ENCODE results near the gene CNTN4.
A peak's percentile ranks its signal among the peaks of the same experiment; 100 is the strongest.
"Not testable (repeated sequence)": the region's sequence is repeated elsewhere in the genome, so short reads cannot be mapped to it uniquely, and the experiment has no call there.

The CNTN4 gene

DNA sequence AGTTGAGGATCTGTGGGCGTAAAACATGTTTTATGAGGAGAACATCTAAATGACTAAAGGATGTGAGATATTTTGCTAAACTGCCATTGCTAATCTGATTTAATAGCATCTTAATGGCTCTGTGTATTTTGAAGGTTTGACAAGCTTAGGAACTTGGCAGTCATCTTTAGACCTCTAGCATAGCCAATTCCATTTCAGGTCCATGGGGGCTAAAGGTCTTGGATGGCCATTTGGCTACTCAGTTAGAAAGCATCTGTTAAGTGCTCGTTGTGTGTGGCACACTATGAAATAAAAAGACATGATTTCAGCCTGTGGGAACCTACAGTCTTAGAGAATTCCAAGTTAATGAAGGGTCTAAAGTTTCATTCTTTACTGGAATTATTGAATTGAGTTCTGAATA is 775.3 kb downstream of the CNTN4 start:
- DNase-seq = no peak

DNA sequence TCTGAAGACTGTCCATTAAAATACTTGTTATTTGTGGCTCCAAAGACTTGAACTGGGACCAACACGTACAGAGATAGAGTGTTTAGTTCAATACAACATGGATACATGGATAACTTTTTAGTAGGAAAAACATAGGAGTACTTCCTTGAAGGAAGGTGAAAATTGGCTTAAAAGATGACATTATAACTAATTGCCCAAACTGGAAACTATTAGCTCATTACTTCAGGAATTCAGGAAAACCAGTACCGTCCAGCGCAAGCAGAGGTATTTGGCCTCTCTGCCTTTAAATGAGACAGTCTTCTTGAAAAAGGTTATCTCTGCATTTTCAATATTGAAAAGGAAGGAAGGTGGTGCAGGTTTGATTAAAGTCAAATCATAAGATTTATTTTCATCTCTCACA is 777.0 kb downstream of the CNTN4 start:
- DNase-seq = no peak

DNA sequence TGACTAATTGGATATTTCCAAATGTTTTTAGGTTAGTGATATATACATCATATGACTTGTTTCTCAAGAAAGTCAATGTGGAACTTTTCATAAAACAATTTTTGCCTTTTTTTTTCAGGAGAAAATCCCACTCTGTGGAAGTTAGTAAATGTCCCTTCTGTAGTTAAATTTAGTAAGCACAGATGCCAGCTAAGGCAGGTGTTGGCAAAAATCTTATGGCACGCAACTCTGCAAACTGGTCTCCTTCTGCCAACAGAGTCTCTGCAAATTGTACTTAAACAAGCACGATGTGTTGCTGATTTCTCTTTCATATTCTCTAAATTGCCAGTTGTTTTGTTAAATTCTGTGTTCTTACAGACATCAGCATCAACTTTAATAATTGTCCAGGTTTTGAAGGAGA is 777.7 kb downstream of the CNTN4 start:
- no peak for DNase-seq

DNA sequence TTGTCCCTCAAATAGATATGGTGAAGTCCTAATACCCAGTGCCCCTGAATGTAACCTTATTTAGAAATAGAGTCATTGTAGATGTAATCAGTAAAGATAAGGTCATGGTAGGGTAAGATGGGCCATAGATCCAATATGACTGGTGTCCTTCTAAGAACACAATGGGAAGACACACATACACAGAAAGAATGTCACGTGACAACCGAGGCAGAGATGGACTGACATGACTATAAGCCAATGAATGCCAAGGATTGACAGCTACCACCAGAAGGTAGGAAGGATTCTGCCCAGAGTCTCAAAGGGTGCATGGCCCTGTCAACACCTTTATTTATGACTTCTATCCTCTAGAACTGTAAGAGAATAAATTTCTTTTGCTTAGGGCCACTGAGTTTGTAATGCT is 780.4 kb downstream of the CNTN4 start:
- no peak for DNase-seq

DNA sequence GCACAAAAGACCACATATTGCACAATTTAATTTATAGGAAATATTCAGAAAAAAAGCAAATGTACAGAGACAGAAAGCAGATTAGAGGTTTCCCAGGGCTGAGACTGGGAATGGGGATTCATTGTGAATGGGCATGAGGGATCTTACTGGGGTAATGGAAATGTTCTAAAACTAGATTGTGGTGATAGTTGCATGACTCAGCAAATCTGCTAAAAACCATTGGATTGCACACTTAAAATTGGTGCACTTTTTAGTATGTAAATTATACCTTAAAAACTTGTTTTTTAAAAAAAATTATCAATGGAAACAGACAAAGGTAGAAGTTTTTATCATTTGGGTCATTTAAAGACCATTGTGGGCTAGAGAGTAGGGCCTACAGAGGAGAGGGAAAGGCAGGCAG is 780.9 kb downstream of the CNTN4 start:
- DNase-seq = no peak

DNA sequence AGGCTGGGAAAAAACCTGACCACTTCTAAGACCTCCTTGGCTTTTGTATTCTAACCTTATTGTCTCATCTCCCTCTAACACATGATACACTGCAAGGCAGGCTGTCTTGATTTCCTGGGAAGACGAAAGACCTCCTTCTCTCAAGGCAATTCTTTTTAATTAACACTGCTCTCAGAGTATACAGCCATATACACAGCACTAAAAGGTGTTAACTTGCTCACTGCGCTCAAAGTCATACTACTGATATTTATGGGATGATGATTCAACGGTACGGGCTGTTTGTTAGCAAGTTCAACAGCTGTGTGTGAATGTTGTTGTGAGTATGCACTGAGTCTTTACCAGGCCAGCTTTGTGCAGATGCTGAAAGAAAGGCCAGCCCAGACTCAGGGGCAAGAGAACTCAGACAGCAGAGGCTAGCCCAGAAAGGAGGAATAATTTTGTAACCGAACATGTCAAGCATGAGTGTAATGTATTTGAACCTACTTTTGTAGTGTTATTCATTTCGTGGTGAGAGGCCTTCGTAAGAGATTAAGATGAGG is 781.6 kb downstream of the CNTN4 start:
- no peak for DNase-seq

DNA sequence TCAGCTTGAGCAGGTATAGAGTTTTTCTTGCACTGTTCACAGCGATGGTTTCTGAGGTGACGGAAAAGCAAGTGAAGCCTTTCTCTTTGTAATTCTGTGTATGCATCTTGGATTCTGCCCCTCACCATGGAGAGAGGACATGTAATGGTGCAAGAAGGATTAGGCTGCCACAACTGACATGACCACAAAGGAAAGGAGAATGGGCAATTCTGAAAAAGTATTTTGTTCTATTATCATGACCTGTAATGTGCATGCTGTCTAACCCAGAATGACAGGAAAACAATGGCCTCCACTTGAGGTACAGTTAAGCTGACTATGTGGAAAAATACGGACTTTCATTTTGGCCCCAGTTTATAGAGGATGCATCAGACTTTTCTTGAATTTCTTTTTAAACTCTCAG is 784.6 kb downstream of the CNTN4 start:
- DNase-seq = no peak

DNA sequence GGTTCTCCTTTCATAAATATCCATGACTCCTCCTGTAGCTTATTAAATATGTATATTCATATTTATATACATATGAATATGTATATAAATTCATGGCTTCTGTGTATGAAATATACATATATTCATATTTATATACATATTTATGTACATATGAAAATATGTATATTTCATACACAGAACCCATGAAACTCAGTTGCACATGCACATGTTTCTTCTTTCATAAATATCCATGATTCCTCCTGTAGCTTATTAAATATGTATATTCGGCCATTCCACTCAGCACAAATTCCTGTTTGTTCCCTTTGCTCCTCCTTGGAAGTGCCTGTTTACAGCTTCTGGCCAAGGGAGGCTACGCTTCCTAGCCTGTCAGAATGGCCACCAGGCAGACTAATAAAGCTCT is 789.9 kb downstream of the CNTN4 start:
- no peak for DNase-seq

DNA sequence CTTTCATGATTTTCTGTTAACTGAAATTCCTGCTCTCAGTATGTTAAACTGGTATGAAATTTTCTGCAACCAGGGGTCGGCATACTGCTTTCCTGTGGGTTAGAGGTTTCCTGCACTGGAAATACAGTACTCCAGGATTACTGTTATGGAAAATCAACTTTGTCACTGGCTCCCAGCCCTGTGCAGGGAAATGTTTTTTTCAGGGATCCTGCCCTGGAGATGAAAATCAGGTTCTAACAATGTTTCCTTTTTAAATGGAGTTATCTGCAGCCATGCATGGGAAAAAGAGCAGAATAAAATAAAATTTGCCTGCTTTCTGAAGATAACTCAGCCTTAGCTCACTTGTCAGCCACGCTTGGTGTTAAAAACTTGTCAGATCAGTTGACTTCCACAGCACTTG is 791.1 kb downstream of the CNTN4 start:
- peak; percentile 22 for DNase-seq

DNA sequence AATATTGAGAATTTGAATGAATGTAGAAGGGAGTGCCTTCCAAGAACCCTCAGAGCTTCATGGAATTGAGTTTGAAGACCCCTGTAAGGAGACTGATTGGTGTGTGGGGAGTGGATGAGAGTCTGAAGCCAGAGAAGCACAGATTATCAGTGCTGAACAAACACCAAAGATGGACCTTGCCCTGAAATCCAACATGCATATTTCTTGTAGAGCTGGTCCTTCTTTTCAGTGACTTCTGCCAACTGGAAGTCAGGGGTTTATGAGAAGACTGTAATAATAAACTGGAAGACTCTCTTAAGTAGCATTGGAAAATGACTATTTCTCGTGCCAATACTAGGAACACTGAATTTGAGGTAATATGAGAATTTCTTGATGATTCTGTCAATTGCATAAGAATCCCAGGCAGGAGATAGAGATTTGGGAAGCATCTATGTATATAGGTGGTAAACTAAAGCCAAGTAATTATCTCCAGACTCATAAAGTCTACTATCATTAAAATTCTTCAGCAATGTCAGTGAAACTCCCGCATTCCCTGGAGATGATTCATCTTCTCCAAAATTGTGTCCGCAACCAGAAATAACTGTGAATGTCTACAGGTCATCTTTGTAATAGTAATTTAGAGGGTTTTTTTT is 797.8 kb downstream of the CNTN4 start:
- peak; percentile 24 for DNase-seq

DNA sequence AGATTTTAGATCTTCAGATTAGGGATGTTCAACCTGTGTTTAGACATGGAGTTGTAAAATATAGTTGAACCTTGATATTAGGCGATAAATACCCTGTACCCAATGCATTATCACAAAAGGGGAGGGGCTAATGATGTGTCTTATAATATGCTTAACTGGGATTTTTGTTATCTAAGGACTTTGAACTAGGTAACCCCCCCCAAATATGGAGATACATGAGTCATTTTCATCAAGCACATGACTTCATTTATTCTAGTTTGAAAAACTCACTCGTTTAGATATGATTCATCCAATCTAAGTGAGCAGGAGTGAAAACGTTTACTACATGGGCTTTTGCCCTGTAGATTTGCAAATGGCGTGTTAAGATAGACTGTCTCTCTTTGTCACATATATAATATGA is 799.2 kb downstream of the CNTN4 start:
- DNase-seq = no peak

DNA sequence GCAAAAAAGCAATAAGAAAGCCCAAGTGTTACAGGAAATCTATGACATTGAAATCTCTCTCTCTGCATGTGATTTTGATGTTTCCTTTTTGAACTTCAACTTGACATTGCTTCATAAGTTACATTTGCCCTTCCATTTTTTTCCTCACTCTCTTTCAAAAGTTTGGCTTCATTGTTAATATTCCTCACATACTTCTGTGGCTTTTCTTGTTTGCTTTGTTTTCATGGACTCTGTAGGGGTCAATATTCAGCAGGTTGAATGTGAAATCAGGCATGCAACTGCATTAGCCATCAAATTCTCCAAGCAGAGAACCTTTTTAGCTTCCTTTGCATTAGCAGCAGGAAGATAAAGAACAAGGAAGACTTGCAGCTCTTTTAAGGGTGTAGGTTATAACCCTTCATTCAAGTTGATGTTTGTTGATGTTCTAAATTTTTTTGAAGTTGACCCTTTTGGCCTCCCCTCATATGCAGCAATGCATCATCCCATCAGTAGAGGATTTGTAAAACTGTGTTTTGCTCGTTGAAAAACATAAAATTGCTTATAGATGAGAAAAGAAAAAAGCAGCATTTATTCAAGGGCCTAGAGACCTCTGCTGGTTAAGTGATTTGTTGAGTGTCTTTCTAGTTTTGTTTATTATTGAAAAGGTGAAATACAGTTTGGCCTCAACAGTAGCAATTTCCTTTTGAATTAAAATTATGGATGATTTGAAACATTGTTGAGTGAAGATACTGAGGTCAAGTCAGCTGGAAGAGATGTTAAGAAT is 800.1 kb downstream of the CNTN4 start:
- no peak for DNase-seq

DNA sequence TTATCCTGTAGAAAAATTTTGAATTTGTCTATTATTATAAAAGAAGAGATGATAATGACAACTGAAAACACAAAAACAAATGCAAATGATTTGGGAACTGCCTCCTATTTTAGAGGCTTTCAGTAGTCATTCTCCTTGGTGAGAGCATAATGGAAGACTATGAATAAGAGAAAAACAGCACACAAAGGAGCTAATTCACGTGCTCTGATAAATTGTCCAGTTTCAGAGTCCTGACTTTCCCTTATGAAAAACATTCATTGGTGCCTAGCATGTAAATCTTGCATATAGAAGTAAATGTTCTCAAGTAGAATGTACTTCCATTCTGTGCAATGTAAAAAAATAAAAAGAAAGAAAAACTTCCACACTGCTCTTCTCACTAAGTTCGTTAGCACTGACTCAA is 805.4 kb downstream of the CNTN4 start:
- DNase-seq = no peak

DNA sequence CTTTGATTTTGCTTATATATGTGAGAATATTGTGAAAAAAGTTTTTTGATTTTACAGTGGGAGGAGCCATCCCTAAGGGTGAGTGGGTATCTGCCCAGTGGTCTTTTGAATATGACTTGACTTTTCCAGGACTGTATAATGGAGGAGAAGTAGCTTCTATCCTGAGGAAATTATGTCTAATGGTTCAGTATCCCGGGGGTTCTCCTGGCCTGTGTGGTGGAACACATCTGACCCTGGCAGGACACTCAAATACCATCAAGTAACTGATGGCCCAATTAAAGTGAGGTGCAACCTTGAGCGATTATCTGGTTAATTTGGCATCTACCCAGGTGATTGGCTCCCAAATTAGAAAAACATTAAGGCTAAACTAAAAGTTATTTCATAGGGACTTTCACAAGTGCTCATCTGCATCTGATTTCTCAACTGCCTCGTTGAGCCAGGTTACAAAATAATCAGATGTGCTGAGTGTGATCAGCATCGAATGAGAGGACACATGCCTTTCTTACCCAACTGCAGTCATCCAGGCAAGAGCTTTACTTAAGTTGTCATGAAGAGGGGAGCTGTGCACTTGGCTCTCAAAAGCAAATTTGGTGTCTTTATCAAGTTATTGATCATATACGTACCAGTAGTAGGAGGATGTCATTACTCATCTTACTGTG is 810.2 kb downstream of the CNTN4 start:
- no peak for DNase-seq

DNA sequence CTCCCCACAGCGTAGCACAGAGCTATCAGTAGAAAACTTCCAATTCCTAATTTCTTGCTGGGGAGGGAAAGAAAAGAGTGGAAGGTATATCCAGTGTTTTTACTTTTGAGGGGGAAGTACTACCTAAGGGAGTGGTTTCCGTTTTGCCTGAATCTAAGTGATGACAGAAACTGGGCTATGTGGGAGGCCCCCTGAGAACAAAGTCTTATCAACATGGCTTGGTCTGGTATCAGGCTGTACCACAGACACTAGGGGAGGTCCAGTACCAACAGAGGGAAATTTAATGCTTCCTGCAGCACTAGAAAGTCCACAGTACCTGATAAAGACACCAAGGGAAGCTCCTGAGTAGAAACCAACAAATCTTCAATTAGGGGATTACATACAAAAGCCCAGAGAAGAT is 812.3 kb downstream of the CNTN4 start:
- no peak for DNase-seq

DNA sequence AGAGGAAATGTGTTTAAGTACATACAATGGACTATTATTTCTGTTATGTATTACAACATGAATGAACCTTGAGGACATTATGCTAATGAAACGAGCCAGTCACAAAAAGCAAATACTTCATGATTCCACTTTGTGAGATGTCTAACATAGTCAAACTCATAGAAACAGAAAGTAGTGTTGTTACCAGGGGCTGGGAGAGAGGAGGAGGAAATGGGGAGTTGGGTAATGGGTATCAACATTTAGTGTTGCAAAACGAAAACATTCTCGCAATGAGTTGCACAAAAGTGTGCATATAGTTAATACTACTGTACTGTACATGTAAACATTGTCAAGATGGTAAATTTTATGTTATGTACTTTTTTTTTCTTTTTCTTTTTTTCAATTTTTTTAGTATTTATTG is 817.2 kb downstream of the CNTN4 start:
- DNase-seq = no peak

DNA sequence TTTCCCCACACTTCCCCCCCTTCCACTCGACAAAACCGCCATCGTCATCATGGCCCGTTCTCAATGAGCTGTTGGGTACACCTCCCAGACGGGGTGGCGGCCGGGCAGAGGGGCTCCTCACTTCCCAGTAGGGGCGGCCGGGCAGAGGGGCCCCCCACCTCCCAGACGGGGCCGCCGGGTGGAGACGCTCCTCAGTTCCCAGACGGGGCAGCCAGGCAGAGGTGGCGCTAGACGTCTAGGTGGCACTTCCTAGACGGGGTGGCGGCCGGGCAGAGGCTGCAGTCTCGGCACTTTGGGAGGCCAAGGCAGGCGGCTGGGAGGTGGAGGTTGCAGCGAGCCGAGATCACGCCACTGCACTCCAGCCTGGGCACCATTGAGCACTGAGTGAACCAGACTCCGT is 818.0 kb downstream of the CNTN4 start:
- DNase-seq = not testable (repeated sequence)

DNA sequence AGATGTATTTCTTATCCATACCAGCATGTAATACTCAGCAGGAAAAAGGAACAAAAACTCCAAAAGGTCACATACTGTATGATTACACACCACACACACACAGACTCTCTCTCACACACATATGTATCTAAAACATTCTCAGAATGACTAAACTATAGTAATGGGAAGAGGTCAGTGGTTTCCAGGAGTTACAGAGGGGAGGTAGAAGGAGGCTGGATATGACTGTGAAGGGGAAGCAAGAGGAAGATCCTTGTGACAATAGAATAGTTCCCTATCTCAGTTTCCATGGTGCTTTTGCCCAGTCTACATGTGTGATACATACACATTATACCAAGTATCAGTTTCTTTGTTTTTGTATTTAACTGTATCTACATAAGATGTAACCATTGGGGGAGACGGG is 821.4 kb downstream of the CNTN4 start:
- DNase-seq = no peak

DNA sequence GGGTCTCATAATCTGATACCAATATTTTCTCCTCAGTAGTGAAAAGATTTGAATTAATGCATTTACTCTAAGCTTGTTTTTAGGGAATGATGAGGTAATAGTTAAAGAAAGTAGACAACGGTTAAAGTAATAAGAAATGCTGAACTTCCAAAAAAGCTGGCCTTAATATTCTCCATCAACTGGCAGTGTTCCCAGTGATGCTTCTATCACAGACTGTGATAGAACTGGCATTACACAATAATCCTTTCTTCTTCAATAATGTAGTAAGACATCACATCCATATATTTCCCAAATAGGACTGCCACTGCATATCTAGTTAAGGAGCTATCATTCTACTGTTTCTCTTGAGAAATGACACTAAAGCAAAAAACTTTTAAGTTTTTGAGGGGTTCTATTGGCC is 822.8 kb downstream of the CNTN4 start:
- no peak for DNase-seq

DNA sequence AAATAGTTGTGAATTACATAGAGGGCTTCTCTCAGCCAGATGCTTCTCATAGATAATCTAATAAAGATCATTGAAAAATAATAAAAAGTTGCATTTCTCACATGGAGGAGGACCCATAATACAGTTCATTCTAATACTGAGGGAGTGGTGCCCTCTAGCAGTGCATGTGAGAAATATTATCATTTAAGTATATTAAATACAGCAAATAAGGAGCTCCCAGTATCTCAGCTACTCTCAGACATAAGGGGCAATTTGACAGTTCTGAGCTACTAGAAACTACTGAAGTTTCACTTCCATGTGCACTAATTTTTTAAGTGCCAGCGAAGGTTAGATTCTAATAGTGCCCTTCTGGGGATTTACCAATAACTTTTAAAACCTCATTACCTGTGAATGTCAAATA is 823.2 kb downstream of the CNTN4 start:
- no peak for DNase-seq

DNA sequence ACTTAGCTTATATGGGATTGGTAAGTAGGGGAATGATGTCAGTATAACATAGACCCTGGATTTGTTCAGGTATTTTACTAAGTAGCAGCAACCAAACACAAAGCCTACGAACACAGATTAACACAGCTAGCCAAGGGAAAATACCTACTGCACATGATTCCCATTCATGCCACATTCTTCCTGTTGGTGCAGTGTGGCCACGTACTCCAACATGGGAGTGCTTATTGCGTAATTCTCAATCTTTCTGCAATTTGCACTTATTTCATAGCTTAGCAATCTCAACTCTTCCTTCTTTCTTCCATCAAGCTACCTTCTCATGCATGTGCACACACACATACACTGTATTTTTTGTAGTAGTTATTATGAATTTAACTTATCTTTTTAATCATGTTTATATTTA is 824.7 kb downstream of the CNTN4 start:
- no peak for DNase-seq

DNA sequence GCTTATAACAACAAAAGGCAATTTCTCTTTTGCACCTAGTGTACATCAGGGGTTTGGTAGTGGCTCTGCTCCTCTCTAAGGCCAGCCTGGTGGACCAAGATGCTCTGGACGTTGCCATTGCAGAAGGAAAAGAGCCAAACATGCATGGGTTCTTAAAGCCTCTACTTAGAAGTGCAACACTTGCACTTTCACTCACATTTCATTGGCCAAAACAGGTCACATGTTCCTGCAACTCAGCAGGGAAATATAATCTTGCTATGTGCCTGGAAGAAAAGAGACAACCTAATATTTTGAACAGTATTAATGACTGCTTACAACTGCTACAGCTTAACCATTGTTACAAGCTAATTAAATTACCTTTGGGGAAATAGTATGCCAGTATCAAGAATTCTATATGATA is 828.6 kb downstream of the CNTN4 start:
- no peak for DNase-seq

DNA sequence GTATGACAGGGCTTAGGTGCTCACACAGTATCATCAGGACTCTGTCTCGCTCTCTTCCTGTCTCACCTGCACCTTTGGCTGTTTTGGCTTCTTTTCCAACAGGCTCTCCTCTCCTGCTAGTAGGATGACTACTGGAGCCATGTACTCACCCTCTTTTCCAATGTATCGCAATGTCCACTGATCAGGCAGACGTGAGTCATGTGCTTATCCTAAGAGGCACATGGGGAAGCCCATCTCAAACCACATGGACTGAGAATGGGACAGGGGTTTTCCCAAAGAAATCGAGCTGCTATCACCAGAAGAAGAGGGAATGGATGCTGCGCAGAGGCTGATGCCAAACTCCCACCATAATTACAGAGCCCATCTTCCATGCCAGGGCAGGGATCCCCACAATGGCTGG is 830.9 kb downstream of the CNTN4 start:
- no peak for DNase-seq

DNA sequence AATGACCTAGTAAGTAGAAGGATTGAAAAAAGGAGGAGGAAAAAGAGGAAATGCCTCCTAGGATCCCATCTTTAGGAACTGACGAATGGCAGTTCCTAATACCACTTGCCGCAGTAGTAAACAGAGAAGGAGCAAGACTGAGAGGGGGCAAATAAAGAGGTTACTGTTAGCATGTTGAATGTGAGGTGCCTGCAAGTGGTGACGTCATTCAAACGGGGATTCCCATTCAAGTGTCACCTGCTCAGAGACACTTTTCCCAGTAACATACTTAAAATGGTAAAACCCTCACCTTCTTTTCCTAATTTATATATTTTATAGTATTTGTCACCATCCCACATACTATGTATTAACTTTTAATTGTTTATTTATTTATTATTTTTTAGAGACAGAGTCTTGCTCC is 832.6 kb downstream of the CNTN4 start:
- DNase-seq = no peak
